Measurements from ENCODE around the gene NSMCE1. TPM values are rescaled to one million over a fixed set of nuclear protein-coding genes. Genes with fewer than 3 reads are reported as not detected.

The NSMCE1 gene
- total RNA-seq, 1 donor from 2014 or later: 49.2 TPM

DNA sequence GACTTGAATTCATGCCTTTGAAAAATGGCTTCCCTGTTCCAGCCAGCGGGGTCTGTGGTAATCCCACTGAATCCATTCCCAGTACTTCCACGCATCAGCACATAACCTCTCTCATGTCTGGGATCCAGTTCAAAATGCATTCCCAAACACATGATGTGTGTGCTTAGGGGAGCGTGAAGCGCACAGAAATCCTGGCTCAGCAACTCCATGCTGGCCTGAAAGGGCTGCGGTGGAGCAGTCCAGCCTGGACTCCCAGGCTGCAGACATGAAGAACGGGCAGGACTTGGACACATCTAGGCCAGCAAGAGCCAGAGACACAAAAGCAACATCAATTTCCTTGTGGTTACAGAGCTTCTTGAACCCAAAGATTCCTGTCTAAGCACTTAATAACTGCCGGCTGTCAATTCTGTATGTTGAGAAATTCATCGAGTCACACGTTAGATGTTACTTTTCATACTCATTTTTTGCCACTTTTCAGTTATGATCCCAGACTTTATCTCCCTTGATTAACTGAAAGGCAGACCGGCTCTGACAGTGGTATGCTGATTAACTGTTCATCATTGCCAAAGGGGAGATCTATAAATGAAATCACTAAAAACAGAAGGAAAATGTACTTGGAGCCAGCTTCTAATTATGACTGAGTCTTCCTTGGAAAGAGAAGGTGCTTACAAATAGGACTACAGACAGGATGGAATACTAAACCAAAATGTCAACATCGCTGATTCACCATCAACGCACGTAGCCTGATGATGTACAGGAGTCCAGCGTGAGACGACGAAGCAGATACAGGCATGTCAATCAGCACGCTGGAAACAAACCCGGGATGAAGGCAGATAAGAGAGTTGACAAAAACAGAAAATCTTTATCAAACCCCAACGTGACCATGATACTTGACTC lies 23.0 kb downstream of the NSMCE1 start:
- intact Hi-C loops (cut with DNase I): no loop called here
- peak; percentile 44 for ATAC-seq
- H3K4me3 ChIP-seq: no peak overlapping the region
- no peaks in the 10 kb centered on the region for H3K9me3 ChIP-seq
- peak; percentile 58 for DNase-seq
- no peaks in the 10 kb centered on the region for H3K36me3 ChIP-seq
- H3K27ac ChIP-seq: peak overlapping the region; percentile 83
- peaks cover 48% of the 10 kb centered on the region for H3K4me1 ChIP-seq
- TF ChIP-seq, protein P1, sequence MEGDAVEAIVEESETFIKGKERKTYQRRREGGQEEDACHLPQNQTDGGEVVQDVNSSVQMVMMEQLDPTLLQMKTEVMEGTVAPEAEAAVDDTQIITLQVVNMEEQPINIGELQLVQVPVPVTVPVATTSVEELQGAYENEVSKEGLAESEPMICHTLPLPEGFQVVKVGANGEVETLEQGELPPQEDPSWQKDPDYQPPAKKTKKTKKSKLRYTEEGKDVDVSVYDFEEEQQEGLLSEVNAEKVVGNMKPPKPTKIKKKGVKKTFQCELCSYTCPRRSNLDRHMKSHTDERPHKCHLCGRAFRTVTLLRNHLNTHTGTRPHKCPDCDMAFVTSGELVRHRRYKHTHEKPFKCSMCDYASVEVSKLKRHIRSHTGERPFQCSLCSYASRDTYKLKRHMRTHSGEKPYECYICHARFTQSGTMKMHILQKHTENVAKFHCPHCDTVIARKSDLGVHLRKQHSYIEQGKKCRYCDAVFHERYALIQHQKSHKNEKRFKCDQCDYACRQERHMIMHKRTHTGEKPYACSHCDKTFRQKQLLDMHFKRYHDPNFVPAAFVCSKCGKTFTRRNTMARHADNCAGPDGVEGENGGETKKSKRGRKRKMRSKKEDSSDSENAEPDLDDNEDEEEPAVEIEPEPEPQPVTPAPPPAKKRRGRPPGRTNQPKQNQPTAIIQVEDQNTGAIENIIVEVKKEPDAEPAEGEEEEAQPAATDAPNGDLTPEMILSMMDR (IDR thresholded peaks at IDR 0.05): no peak
- no peaks in the 10 kb centered on the region for H3K27me3 ChIP-seq

DNA sequence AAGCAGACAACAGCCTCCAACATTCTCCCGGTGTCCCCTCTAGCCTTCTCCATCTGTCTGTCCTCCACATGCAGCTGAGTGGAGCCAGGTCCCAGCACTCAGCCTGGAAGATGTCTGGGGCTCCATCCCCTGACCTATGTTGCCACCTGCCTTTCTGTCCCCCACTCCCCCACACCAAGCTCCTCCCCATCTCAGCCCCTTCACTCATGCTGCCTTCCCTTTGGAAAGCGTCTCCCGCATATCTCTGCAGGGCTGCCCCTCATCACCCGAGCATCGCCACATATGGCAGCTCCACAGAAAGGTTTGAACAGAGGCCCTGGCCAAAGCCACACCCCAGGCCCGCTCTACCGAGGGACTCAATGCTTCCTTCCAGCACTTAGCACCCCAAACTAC lies 24.2 kb downstream of the NSMCE1 start:
- peak overlapping the region; percentile 83 for H3K27ac ChIP-seq
- no peak overlapping the region for H3K4me3 ChIP-seq
- no peaks in the 10 kb centered on the region for H3K9me3 ChIP-seq
- ATAC-seq (no peak), DNase-seq (peak; percentile 49)
- TF ChIP-seq, protein P1 (IDR thresholded peaks at IDR 0.05): no peak
- intact Hi-C loops (cut with DNase I): no loop called here
- no peaks in the 10 kb centered on the region for H3K27me3 ChIP-seq
- H3K36me3 ChIP-seq: no peaks in the 10 kb centered on the region
- H3K4me1 ChIP-seq: peaks cover 49% of the 10 kb centered on the region

DNA sequence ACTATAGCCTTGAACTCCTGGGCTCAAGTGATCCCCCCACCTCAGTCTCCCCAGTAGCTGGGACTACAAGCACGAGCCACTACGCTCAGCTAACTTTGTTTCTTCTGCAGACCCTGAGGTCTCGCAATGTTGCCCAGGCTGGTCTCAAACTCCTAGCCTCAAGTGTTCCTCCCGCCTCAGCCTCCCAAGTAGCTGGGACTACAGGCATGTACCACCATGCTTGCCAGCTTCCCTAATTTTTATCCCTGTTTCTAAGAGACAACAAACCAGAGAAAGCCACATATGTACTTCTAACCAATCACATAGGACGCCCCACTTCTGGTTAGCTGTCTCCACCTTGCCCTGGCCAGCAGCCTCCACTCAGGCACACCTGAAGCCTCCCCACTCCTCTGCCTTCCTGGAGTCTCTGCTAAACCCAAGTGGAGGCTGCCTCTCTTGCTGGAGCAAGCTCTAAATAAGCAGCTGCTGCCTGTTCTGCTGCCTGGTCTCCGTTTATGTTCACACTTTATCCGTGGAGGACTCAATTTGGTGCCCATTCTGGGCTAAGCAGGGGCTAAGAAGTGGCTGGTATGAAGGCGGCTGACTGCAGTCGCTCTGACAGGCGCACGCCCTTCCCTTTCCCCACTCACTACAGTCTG lies 24.7 kb downstream of the NSMCE1 start:
- TF ChIP-seq, protein P1 (IDR thresholded peaks at IDR 0.05): no peak
- no peak overlapping the region for H3K4me3 ChIP-seq
- intact Hi-C loops (cut with DNase I): no loop called here
- DNase-seq (peak; percentile 39), ATAC-seq (no peak)
- H3K9me3 ChIP-seq: no peaks in the 10 kb centered on the region
- no peaks in the 10 kb centered on the region for H3K27me3 ChIP-seq
- peaks cover 49% of the 10 kb centered on the region for H3K4me1 ChIP-seq
- peak overlapping the region; percentile 83 for H3K27ac ChIP-seq
- H3K36me3 ChIP-seq: no peaks in the 10 kb centered on the region

DNA sequence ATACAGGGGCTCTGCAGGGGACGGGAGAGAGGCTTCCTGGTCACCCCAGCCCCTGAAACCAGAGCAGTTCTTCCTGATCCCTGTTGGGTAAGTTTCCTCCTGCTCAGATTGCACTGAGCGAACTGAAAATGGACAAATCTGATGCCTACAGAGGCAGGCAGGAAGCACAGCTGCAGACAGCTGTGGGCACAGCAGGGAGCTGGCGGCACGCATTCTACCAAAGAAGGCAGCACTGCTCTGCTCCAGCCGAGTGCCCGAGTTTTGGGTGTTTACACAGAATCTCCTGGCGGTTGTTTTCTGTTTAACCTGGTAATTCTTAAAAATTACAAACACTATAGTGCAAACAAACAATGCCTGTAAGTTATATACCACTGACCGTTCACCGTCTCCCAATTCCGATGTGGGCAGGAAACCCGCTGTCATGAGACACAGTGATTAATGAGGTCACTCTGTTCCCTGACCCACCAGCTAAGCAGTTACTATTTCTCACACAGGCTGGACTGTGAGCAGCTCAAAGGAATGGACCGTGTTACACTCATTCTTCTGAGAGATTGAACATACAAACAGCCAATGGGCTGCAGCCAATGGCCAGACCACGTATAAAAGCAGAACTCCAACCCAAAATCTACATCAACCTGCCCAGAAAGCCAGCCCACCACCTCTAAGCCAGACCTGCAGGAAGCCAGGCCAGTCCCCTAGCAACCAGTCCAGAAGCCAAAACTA lies 25.5 kb downstream of the NSMCE1 start:
- intact Hi-C loops (cut with DNase I): no loop called here
- TF ChIP-seq, protein P1 (IDR thresholded peaks at IDR 0.05): no peak
- Histone ChIP-seq H3K27me3 (no peaks in the 10 kb centered on the region), H3K4me1 (peaks cover 57% of the 10 kb centered on the region), H3K27ac (peak overlapping the region; percentile 83), H3K36me3 (no peaks in the 10 kb centered on the region), H3K4me3 (peak overlapping the region; percentile 22), H3K9me3 (no peaks in the 10 kb centered on the region)
- DNase-seq (peak; percentile 77), ATAC-seq (peak; percentile 82)

DNA sequence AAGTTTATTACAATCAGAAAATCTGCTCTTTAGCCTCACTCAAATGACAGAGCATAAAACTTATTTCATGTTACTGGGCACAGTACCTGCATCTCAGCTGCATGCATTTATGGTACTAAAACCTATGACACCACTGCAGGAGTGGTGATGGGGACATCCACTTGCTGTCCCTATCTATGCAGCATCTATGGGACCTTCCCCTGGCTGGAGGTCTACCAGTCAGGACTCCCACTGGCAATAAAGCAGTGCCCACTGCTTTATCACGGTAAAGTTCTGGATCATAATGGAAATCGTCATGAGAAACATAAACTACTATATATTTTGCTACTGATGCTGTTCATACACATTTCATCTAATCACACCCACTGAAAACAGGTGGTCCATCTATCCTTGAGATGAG lies 26.2 kb downstream of the NSMCE1 start:
- intact Hi-C loops (cut with DNase I): no loop called here
- H3K4me3 ChIP-seq: peak overlapping the region; percentile 22
- TF ChIP-seq, protein P1 (IDR thresholded peaks at IDR 0.05): no peak

More for the DNA sequence above, 26.2 kb downstream of the NSMCE1 start:
- H3K27ac ChIP-seq: peak overlapping the region; percentile 83
- H3K9me3 ChIP-seq: no peaks in the 10 kb centered on the region
- ATAC-seq: no peak
- DNase-seq: no peak
- no peaks in the 10 kb centered on the region for H3K36me3 ChIP-seq
- peaks cover 63% of the 10 kb centered on the region for H3K4me1 ChIP-seq
- H3K27me3 ChIP-seq: no peaks in the 10 kb centered on the region
